ENCODE results near the gene SEC14L6.

SEC14L6 gene

GRCh38 chr22:30492144-30492543 is 54.4 kb downstream of the SEC14L6 start:
- DNase-seq, result no peak

DNA sequence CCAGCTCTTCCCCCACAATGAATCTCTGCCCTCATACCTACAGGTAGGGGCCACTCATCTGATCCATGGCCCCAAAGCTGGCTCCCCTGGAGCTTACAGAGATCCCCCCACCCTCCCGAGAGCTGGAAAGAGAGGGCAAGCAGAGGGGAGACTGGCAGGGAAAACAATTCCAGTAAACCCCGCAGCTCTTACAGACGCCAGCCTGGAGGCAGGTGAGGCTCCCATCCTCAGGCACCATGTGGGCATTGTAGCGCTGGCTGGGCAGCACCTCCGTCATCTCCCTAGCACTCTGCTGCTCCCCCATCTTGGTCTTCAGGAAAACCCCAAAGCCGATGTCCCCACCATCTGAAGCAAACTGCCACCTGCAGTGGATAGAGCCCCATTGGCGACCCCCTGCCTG is 55.2 kb downstream of the SEC14L6 start:
- no peak for DNase-seq

- DNase-seq, result no peak
Measured at GRCh38 chr22:30490399-30490798, 56.1 kb downstream of the SEC14L6 start.

DNA sequence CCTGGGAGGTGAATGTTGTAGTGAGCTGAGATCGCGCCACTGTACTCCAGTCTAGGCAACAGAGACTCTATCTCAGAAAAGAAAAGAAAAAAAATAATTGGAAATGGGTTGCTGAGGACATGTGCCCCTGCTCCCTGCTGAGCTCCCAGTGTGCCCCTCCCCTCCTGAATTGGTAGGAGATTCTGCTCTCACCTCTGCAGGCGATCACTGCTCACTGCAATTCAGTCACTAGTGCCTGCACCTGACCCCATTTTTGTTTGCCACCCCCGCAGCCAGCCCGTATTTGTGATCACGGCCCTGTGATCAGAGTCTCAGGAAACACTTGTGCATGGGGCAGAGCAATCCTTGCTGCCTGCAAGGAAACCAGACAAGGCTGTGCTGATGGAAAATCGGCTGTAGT is 58.4 kb downstream of the SEC14L6 start:
- no peak for DNase-seq

GRCh38 chr22:30486661-30487115 is 59.9 kb downstream of the SEC14L6 start:
- no peak for DNase-seq

- no peak for DNase-seq
Measured at GRCh38 chr22:30486118-30486517, 60.4 kb downstream of the SEC14L6 start.

DNA sequence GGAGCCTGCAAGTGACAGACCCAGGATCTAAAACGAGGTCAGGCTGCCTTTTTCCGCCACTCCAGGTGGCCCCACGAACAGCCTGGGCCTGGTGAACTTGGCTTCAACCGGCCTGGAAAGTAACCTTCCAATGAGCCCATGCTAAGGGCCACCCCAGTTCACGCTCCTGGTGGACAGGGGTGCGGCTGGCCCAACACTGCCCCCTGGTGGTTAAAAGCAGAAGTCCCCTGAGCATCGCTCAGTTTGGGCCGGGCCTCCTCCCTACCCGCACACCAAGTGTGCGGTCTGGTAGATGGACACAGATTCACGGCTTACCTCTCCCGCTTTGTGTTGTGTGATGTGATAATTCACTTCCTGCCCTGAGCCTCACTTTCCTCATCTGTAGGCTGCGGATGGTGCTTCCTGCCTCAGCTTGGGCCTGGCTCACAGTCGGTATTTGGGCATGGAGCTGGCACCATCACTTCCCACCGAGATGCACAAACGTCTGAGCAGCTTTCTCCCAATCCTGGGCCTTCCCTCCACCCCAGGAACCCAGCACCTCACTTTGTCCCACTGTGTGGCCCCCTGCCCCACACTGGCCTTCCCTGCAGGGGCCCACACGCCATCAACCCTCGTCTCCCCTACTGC is 61.1 kb downstream of the SEC14L6 start:
- peak; percentile 41 to 69 (median 63) for DNase-seq

DNA sequence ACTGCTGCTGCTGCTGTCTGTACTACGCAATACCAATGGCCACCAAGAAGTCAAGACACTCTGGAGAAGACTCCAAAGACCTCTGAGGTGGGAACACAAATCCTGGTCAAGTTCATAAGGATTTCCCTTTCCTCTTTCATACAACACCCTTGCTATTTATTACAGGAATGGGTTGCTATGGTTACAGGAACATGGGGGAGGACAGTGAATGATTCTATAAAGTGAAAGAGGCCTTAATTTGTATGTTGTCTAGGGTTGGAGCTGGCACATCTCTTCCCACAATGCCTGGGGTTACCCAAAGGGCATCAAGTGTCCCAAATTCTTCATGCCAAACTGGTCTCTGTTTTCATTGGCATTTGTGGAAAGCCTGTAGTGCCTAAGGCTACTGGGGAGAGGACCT is 63.4 kb downstream of the SEC14L6 start:
- no peak for DNase-seq

DNA sequence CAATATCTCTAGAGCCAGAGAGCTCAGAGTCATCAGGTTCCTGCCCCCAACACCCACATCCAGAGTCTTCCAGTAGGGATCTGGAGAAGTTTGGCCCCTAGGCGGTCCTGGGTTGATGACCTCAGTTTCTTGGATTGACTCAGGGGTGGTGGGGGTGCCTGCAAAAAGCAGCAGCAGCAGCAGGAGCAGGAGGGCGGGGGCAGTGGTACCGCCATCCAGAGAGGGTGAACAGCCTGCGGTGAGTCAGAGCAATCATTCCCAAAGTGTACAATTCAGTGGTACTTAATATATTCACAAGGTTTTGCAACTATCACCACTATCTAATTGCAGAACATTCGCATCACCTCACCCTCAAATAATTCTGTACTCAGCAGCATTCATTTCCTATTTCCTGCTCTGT is 64.8 kb downstream of the SEC14L6 start:
- no peak for DNase-seq

GRCh38 chr22:30479981-30480380 is 66.6 kb downstream of the SEC14L6 start:
- no peak for DNase-seq

GRCh38 chr22:30474683-30475424 is 71.7 kb downstream of the SEC14L6 start:
- DNase-seq, result peak in 3 of 5 experiments; percentile 25 to 58 (median 36)

GRCh38 chr22:30474121-30474520 is 72.4 kb downstream of the SEC14L6 start:
- no peak for DNase-seq

- DNase-seq, result peak in 1 of 5 experiments; percentile 24
Measured at GRCh38 chr22:30472994-30473720, 73.4 kb downstream of the SEC14L6 start.
